WTC11 (cell line): Measurements from ENCODE around the gene MOCS1. TPM values are rescaled to one million over a fixed set of nuclear protein-coding genes. Genes with fewer than 3 reads are reported as not detected.

ENCODE experiments used
- ATAC-seq: fragments of 200-7000 bp; cut with Tn5 transposase; 2 replicates; pipeline ENCODE4 v1.10.0; 2021; ENCODE audit warnings: mild to moderate bottlenecking, moderate library complexity
- CTCF ChIA-PET: fragments of 300-600 bp; sonication (Branson Sonifier 250); formaldehyde crosslinking; loops from one replicate; lab custom pipeline; 2021; ENCODE audit warnings: antibody characterized with exemption; lab: Charles Lee
- POLR2A ChIA-PET: fragments of 350-600 bp; sonication (Branson Sonifier 250); formaldehyde crosslinking; loops from one replicate; lab custom pipeline; 2021; ENCODE audit warnings: antibody characterized with exemption; lab: Charles Lee
- DNase-seq: peaks from one replicate; pipeline ENCODE4 v3.0.0; 2021; ENCODE audit warnings: low spot score
- H3K27ac Mint-ChIP-seq: 2 replicates; pipeline ENCODE4 v1.8.0; 2021; ENCODE audit warnings: mixed read lengths
- H3K27me3 Mint-ChIP-seq: 2 replicates; pipeline ENCODE4 v1.8.0; 2021; ENCODE audit warnings: low read depth, mild to moderate bottlenecking, moderate library complexity, mixed read lengths
- H3K36me3 Mint-ChIP-seq: 2 replicates; pipeline ENCODE4 v1.8.0; 2021; ENCODE audit warnings: mixed read lengths
- H3K4me1 Mint-ChIP-seq: 2 replicates; pipeline ENCODE4 v1.8.0; 2022; ENCODE audit warnings: mixed read lengths
- H3K4me3 Mint-ChIP-seq: 2 replicates; pipeline ENCODE4 v1.8.0; 2021; ENCODE audit warnings: mild to moderate bottlenecking, moderate library complexity, mixed read lengths
- H3K9me3 Mint-ChIP-seq: 2 replicates; pipeline ENCODE4 v1.8.0; 2021; ENCODE audit warnings: mixed read lengths
- CREB1 ChIP-seq: sonication (generic); formaldehyde crosslinking; IDR thresholded peaks from 2 replicates; pipeline ENCODE4 v1.8.0; 2023; ENCODE audit warnings: mild to moderate bottlenecking, missing genetic modification reagents
- E2F5 ChIP-seq: sonication (generic); formaldehyde crosslinking; IDR thresholded peaks from 2 replicates; pipeline ENCODE4 v1.8.1; 2022; ENCODE audit warnings: mild to moderate bottlenecking, moderate library complexity, missing genetic modification reagents
- EMX1 ChIP-seq: fragments of 250-450 bp; sonication (Bioruptor Pico); IDR thresholded peaks from 2 replicates; pipeline ENCODE4 v1.8.0; 2021; ENCODE audit warnings: mild to moderate bottlenecking
- ERG ChIP-seq: fragments of 250-450 bp; sonication (Bioruptor Pico); IDR thresholded peaks from 2 replicates; pipeline ENCODE4 v1.8.0; 2021; ENCODE audit warnings: mild to moderate bottlenecking
- FOXP1 ChIP-seq: sonication (generic); formaldehyde crosslinking; IDR thresholded peaks from 2 replicates; pipeline ENCODE4 v1.8.0; 2022; ENCODE audit warnings: missing genetic modification reagents, mild to moderate bottlenecking, moderate library complexity, borderline replicate concordance
- GRHL2 ChIP-seq: fragments of 250-450 bp; sonication (Bioruptor Pico); IDR thresholded peaks from 2 replicates; pipeline ENCODE4 v1.8.0; 2022; ENCODE audit warnings: mild to moderate bottlenecking, moderate library complexity; ENCODE audit not compliant: insufficient replicate concordance, severe bottlenecking
- HMGXB4 ChIP-seq: sonication (generic); formaldehyde crosslinking; IDR thresholded peaks from 2 replicates; pipeline ENCODE4 v1.8.1; 2023; ENCODE audit warnings: mild to moderate bottlenecking, moderate library complexity, missing genetic modification reagents
- NR1H2 ChIP-seq: sonication (generic); formaldehyde crosslinking; IDR thresholded peaks from 2 replicates; pipeline ENCODE4 v1.9.0; 2021; ENCODE audit warnings: mild to moderate bottlenecking, moderate library complexity, missing genetic modification reagents
- RELA ChIP-seq: sonication (generic); formaldehyde crosslinking; IDR thresholded peaks from 2 replicates; pipeline ENCODE4 v1.8.1; 2022; ENCODE audit warnings: missing genetic modification reagents, mild to moderate bottlenecking, borderline replicate concordance
- TEAD1 ChIP-seq: sonication (generic); formaldehyde crosslinking; IDR thresholded peaks from 2 replicates; pipeline ENCODE4 v1.8.0; 2022; ENCODE audit warnings: mild to moderate bottlenecking, missing genetic modification reagents
- ZNF232 ChIP-seq: sonication (generic); formaldehyde crosslinking; IDR thresholded peaks from 2 replicates; pipeline ENCODE4 v1.8.0; 2022; ENCODE audit warnings: mild to moderate bottlenecking, missing genetic modification reagents
- total RNA-seq: library from RNA; stranded (reverse); gene quantifications from 3 replicates; pipeline ENCODE4 v1.2.3, GENCODE V29; 2021
- TF ChIP-seq, protein P1 (sequence below): sonication (generic); formaldehyde crosslinking; IDR thresholded peaks from 2 replicates; pipeline ENCODE4 v1.8.1; 2023; ENCODE audit warnings: mild to moderate bottlenecking, missing genetic modification reagents, moderate library complexity
- TF ChIP-seq, protein P2 (sequence below): sonication (generic); formaldehyde crosslinking; IDR thresholded peaks from 2 replicates; pipeline ENCODE4 v1.8.1; 2022; ENCODE audit warnings: low read depth, mild to moderate bottlenecking, moderate library complexity, missing genetic modification reagents, borderline replicate concordance
- TF ChIP-seq, protein P3 (sequence below): sonication (generic); formaldehyde crosslinking; conservative IDR thresholded peaks from 2 replicates; pipeline ENCODE4 v1.8.1; 2022; ENCODE audit warnings: mild to moderate bottlenecking, missing genetic modification reagents
- TF ChIP-seq, protein P4 (sequence below): fragments of 250-450 bp; sonication (Bioruptor Pico); conservative IDR thresholded peaks from 2 replicates; pipeline ENCODE4 v1.9.0; 2021; ENCODE audit warnings: mild to moderate bottlenecking
- TF ChIP-seq, protein P5 (sequence below): sonication (generic); formaldehyde crosslinking; conservative IDR thresholded peaks from 2 replicates; pipeline ENCODE4 v1.8.1; 2023; ENCODE audit warnings: mild to moderate bottlenecking, low read depth, missing genetic modification reagents, moderate library complexity
- TF ChIP-seq, protein P6 (sequence below): sonication (generic); formaldehyde crosslinking; IDR thresholded peaks from 2 replicates; pipeline ENCODE4 v1.8.1; 2023; ENCODE audit warnings: mild to moderate bottlenecking, missing genetic modification reagents, borderline replicate concordance

Gene MOCS1
- total RNA-seq, 1 experiment from 2014 or later = 18.5 TPM

- ChIA-PET POLR2A (no interaction called here), CTCF (interaction anchor here (1.4 to 1.5 kb wide), 4 partner anchors 10 to 42 kb away, joined by 3 to 4 read pairs (median 4); no protein-coding TSS in a partner anchor)
- H3K27me3 Mint-ChIP-seq = no peaks in the 10 kb centered on the region; the same call in 1 of the 2 replicates
- no peak for DNase-seq
- no peaks in the 10 kb centered on the region for H3K9me3 Mint-ChIP-seq
- no peaks in the 10 kb centered on the region for H3K4me1 Mint-ChIP-seq
- ATAC-seq = no peak
- TF ChIP-seq HMGXB4 (CRISPR knock-in tag) = no peak
- no peak for TF ChIP-seq NR1H2 (CRISPR knock-in tag)
- TF ChIP-seq, protein P1, sequence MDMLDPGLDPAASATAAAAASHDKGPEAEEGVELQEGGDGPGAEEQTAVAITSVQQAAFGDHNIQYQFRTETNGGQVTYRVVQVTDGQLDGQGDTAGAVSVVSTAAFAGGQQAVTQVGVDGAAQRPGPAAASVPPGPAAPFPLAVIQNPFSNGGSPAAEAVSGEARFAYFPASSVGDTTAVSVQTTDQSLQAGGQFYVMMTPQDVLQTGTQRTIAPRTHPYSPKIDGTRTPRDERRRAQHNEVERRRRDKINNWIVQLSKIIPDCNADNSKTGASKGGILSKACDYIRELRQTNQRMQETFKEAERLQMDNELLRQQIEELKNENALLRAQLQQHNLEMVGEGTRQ (CRISPR knock-in tag) = no peak
- TF ChIP-seq, protein P2, sequence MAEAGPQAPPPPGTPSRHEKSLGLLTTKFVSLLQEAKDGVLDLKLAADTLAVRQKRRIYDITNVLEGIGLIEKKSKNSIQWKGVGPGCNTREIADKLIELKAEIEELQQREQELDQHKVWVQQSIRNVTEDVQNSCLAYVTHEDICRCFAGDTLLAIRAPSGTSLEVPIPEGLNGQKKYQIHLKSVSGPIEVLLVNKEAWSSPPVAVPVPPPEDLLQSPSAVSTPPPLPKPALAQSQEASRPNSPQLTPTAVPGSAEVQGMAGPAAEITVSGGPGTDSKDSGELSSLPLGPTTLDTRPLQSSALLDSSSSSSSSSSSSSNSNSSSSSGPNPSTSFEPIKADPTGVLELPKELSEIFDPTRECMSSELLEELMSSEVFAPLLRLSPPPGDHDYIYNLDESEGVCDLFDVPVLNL (CRISPR knock-in tag) = no peak
- TF ChIP-seq, protein P3, sequence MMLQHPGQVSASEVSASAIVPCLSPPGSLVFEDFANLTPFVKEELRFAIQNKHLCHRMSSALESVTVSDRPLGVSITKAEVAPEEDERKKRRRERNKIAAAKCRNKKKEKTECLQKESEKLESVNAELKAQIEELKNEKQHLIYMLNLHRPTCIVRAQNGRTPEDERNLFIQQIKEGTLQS (CRISPR knock-in tag) = no peak
- TF ChIP-seq, protein P4, sequence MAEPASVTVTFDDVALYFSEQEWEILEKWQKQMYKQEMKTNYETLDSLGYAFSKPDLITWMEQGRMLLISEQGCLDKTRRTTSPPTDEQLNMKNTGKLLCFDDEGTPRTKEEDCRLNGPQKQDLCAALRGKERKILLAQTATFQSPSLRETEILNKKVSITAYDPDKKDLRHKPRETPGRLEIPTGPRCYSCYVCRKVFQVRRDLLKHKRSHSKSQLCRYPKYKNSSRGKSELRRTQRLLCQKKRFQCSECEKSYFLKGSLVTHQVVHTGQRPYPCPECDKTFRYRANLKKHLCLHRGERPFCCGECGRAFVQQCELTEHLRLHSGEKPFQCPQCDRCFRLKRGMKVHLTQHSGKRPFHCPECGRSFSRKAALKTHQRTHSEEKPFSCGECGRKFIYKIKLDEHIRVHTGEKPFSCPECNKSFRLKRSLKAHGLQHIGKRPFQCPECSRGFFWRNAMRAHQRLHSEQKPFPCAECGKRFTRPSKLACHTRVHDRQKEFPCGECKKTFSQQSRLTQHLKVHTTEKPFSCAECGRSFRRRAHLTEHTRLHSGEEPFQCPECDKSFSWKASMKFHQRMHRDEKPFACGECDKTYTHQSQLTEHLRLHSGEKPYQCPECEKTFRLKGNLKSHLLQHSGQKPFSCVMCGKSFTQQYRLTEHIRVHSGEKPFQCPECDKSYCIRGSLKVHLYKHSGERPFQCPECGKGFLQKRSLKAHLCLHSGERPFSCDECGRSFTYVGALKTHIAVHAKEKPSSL = no peak
- TF ChIP-seq TEAD1 = no peak
- no peak for TF ChIP-seq GRHL2
- H3K36me3 Mint-ChIP-seq = peaks cover 26% of the 10 kb centered on the region
- H3K4me3 Mint-ChIP-seq = no peak overlapping the region
- no peak overlapping the region for H3K27ac Mint-ChIP-seq
These were observed 28.7 kb downstream of the MOCS1 start for GRCh38 chr6:39905640-39905975.

- no peak for ATAC-seq
- no peak for DNase-seq
- Mint-ChIP-seq H3K27ac (no peak overlapping the region), H3K36me3 (peaks cover 23% of the 10 kb centered on the region), H3K27me3 (no peaks in the 10 kb centered on the region; the same call in none of the 2 replicates), H3K4me1 (0 out of 2 replicates have a peak, but pooled peaks cover 3% of the 10 kb centered on the region), H3K4me3 (no peak overlapping the region), H3K9me3 (no peaks in the 10 kb centered on the region)
- ChIA-PET POLR2A (no interaction called here), CTCF (interaction anchor here (1.0 to 1.5 kb wide), 6 partner anchors 10 to 112 kb away, joined by 3 to 4 read pairs (median 4); no protein-coding TSS in a partner anchor)
- TF ChIP-seq ZNF232 (CRISPR knock-in tag) = no peak
- TF ChIP-seq, protein P5, sequence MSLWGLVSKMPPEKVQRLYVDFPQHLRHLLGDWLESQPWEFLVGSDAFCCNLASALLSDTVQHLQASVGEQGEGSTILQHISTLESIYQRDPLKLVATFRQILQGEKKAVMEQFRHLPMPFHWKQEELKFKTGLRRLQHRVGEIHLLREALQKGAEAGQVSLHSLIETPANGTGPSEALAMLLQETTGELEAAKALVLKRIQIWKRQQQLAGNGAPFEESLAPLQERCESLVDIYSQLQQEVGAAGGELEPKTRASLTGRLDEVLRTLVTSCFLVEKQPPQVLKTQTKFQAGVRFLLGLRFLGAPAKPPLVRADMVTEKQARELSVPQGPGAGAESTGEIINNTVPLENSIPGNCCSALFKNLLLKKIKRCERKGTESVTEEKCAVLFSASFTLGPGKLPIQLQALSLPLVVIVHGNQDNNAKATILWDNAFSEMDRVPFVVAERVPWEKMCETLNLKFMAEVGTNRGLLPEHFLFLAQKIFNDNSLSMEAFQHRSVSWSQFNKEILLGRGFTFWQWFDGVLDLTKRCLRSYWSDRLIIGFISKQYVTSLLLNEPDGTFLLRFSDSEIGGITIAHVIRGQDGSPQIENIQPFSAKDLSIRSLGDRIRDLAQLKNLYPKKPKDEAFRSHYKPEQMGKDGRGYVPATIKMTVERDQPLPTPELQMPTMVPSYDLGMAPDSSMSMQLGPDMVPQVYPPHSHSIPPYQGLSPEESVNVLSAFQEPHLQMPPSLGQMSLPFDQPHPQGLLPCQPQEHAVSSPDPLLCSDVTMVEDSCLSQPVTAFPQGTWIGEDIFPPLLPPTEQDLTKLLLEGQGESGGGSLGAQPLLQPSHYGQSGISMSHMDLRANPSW (CRISPR knock-in tag) = no peak
- TF ChIP-seq EMX1 (CRISPR knock-in tag) = no peak
- no peak for TF ChIP-seq E2F5 (CRISPR knock-in tag)
- TF ChIP-seq, protein P6, sequence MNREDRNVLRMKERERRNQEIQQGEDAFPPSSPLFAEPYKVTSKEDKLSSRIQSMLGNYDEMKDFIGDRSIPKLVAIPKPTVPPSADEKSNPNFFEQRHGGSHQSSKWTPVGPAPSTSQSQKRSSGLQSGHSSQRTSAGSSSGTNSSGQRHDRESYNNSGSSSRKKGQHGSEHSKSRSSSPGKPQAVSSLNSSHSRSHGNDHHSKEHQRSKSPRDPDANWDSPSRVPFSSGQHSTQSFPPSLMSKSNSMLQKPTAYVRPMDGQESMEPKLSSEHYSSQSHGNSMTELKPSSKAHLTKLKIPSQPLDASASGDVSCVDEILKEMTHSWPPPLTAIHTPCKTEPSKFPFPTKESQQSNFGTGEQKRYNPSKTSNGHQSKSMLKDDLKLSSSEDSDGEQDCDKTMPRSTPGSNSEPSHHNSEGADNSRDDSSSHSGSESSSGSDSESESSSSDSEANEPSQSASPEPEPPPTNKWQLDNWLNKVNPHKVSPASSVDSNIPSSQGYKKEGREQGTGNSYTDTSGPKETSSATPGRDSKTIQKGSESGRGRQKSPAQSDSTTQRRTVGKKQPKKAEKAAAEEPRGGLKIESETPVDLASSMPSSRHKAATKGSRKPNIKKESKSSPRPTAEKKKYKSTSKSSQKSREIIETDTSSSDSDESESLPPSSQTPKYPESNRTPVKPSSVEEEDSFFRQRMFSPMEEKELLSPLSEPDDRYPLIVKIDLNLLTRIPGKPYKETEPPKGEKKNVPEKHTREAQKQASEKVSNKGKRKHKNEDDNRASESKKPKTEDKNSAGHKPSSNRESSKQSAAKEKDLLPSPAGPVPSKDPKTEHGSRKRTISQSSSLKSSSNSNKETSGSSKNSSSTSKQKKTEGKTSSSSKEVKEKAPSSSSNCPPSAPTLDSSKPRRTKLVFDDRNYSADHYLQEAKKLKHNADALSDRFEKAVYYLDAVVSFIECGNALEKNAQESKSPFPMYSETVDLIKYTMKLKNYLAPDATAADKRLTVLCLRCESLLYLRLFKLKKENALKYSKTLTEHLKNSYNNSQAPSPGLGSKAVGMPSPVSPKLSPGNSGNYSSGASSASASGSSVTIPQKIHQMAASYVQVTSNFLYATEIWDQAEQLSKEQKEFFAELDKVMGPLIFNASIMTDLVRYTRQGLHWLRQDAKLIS (CRISPR knock-in tag) = no peak
- no peak for TF ChIP-seq GRHL2
- TF ChIP-seq CREB1 = no peak
- no peak for TF ChIP-seq RELA (CRISPR knock-in tag)
- no peak for TF ChIP-seq ERG
- no peak for TF ChIP-seq FOXP1
- no peak for TF ChIP-seq NR1H2 (CRISPR knock-in tag)
These were observed 29.2 kb downstream of the MOCS1 start for GRCh38 chr6:39904946-39905639.
